Ishikawa (cell line): ENCODE results near the gene ADK.

Experiments
- CEBPB ChIP-seq: IDR thresholded peaks from 2 replicates; pipeline ENCODE4 v1.6.1; 2012
- CREB1 ChIP-seq: IDR thresholded peaks from 2 replicates; pipeline ENCODE4 v1.6.1; 2012; ENCODE audit warnings: low read depth
- EGR1 ChIP-seq: IDR thresholded peaks from 2 replicates; pipeline ENCODE4 v1.6.1; 2012
- EP300 ChIP-seq: IDR thresholded peaks from 2 replicates; pipeline ENCODE4 v1.6.1; 2012; ENCODE audit warnings: borderline replicate concordance
- FOXM1 ChIP-seq: IDR thresholded peaks from 2 replicates; pipeline ENCODE4 v1.6.1; 2012; ENCODE audit warnings: low read depth, borderline replicate concordance
- MAX ChIP-seq: IDR thresholded peaks from 2 replicates; pipeline ENCODE4 v1.6.1; 2012
- NFIC ChIP-seq: IDR thresholded peaks from 2 replicates; pipeline ENCODE4 v1.6.1; 2012
- RAD21 ChIP-seq: IDR thresholded peaks from 2 replicates; pipeline ENCODE4 v1.6.1; 2012; ENCODE audit warnings: low read depth
- TAF1 ChIP-seq: IDR thresholded peaks from 2 replicates; pipeline ENCODE4 v1.6.1; 2012; ENCODE audit warnings: low read depth, mild to moderate bottlenecking
- TCF12 ChIP-seq: IDR thresholded peaks from 2 replicates; pipeline ENCODE4 v1.6.1; 2012; ENCODE audit warnings: low read depth
- TEAD4 ChIP-seq: IDR thresholded peaks from 2 replicates; pipeline ENCODE4 v1.6.1; 2012
- USF1 ChIP-seq: IDR thresholded peaks from 2 replicates; pipeline ENCODE4 v1.6.1; 2012
- YY1 ChIP-seq: IDR thresholded peaks from 2 replicates; pipeline ENCODE4 v1.6.1; 2012; ENCODE audit warnings: low read depth
- ZBTB7A ChIP-seq: IDR thresholded peaks from 2 replicates; pipeline ENCODE4 v1.6.1; 2012; ENCODE audit warnings: low read depth
- TF ChIP-seq, protein P1 (sequence below): IDR thresholded peaks from 2 replicates; pipeline ENCODE4 v1.6.1; 2012; ENCODE audit warnings: low read depth, mild to moderate bottlenecking

ADK gene

GRCh38 chr10:74433993-74434392, 283.0 kb downstream of the ADK start:
- TF ChIP-seq MAX (no peak), TEAD4 (no peak), RAD21 (no peak), TAF1 (no peak), TCF12 (no peak), ZBTB7A (no peak), EGR1 (no peak), CEBPB (no peak), YY1 (no peak), NFIC (no peak), USF1 (no peak), EP300 (no peak), FOXM1 (no peak), CREB1 (no peak)
- TF ChIP-seq, protein P1, sequence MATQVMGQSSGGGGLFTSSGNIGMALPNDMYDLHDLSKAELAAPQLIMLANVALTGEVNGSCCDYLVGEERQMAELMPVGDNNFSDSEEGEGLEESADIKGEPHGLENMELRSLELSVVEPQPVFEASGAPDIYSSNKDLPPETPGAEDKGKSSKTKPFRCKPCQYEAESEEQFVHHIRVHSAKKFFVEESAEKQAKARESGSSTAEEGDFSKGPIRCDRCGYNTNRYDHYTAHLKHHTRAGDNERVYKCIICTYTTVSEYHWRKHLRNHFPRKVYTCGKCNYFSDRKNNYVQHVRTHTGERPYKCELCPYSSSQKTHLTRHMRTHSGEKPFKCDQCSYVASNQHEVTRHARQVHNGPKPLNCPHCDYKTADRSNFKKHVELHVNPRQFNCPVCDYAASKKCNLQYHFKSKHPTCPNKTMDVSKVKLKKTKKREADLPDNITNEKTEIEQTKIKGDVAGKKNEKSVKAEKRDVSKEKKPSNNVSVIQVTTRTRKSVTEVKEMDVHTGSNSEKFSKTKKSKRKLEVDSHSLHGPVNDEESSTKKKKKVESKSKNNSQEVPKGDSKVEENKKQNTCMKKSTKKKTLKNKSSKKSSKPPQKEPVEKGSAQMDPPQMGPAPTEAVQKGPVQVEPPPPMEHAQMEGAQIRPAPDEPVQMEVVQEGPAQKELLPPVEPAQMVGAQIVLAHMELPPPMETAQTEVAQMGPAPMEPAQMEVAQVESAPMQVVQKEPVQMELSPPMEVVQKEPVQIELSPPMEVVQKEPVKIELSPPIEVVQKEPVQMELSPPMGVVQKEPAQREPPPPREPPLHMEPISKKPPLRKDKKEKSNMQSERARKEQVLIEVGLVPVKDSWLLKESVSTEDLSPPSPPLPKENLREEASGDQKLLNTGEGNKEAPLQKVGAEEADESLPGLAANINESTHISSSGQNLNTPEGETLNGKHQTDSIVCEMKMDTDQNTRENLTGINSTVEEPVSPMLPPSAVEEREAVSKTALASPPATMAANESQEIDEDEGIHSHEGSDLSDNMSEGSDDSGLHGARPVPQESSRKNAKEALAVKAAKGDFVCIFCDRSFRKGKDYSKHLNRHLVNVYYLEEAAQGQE, result no peak

DNA sequence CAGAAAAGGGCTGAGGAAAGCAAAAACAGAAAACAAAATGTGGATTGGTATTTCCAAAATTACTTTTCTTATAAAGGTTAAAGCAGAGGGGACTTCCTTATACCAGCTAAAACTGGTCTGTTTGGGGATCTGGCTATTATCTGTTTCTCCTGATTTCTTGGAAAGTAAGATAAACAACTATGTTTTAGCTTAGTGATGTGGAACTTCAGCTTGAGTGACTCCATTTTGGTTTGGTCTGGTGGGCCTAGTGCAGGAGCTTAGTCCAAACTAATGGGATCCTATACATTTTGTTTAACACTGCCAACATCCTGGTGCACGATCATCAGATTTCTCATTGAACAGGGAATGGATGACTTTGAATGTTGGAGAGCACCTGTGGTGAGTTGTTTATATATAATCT, 283.5 kb downstream of the ADK start:
- TF ChIP-seq RAD21, result no peak
- no peak for TF ChIP-seq FOXM1
- no peak for TF ChIP-seq USF1
- TF ChIP-seq TEAD4, result no peak
- no peak for TF ChIP-seq CEBPB
- no peak for TF ChIP-seq EP300
- no peak for TF ChIP-seq YY1

DNA sequence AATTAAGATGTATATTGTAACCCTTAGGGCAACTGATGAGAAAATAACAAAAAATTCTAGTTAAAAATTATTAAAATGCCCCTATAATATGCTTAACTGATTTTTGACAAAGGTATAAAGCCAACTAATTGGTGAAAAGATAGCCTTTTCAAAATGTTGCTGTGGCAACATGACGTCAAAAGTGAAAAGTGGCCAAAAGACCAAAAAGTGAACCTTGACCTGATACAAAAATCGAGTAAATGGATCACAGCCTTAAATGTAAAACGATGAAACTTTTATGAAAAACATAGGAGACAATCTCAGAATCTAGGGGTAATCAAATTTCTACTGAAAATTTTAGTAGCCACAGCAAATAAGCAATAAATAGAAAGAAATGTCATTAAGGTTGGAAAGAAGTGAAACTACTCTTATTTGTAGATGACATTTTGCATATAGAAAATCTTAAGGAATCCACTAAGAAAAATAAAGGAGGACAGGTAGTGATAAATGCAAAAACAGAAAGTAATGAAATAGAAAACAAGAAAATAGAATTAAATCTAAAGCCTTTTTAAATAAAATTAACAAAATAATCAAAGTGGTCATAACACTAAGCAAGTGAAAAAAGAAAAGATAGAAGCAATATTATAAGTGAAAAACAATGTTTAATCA, 285.6 kb downstream of the ADK start:
- TF ChIP-seq TAF1 (no peak), USF1 (no peak), TCF12 (no peak), CREB1 (no peak), EP300 (no peak), ZBTB7A (no peak), TEAD4 (no peak), NFIC (no peak), CEBPB (no peak), YY1 (no peak)
- TF ChIP-seq, protein P1, result no peak

DNA sequence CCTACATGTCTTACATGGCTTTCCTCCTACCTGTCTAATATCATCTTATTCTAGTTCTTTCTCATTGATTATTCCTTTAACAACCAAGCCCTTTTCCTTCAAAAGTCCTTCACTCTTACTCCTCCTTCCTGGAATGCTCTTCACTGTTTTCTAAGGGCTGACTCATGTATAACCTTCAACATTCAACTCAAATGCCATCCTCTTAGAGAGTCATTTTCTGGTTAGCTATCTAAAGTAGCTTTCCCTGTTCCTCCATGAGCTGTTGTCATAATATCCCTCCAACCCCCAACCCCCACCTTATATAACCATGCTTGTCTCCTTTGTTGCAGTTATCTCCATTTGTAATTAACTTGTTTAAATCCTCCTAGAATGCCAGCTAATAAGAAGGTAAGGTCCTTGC, 286.8 kb downstream of the ADK start:
- no peak for TF ChIP-seq EGR1
- TF ChIP-seq NFIC, result no peak
- no peak for TF ChIP-seq ZBTB7A
- no peak for TF ChIP-seq MAX
- TF ChIP-seq TAF1, result no peak
- no peak for TF ChIP-seq RAD21
- TF ChIP-seq CREB1, result no peak
- TF ChIP-seq FOXM1, result no peak
- TF ChIP-seq, protein P1, result no peak
- TF ChIP-seq USF1, result no peak
- TF ChIP-seq TCF12, result no peak
- no peak for TF ChIP-seq TEAD4
- no peak for TF ChIP-seq CEBPB
- no peak for TF ChIP-seq YY1
- no peak for TF ChIP-seq EP300
